ENCODE data around the gene COLQ.

- TF ChIP-seq CTCF (IDR thresholded peaks at IDR 0.05; ENCODE audit: borderline replicate concordance, extremely low read depth, low read length, poor library complexity, severe bottlenecking) (no peak), EZH2 (IDR thresholded peaks at IDR 0.05; ENCODE audit: borderline replicate concordance, low read depth, low read length, severe bottlenecking) (no peak)
These were observed 30.4 kb downstream of the COLQ start for GRCh38 chr3:15491143-15491542.
